Measurements from ENCODE around the gene CENPB.

Gene CENPB

DNA sequence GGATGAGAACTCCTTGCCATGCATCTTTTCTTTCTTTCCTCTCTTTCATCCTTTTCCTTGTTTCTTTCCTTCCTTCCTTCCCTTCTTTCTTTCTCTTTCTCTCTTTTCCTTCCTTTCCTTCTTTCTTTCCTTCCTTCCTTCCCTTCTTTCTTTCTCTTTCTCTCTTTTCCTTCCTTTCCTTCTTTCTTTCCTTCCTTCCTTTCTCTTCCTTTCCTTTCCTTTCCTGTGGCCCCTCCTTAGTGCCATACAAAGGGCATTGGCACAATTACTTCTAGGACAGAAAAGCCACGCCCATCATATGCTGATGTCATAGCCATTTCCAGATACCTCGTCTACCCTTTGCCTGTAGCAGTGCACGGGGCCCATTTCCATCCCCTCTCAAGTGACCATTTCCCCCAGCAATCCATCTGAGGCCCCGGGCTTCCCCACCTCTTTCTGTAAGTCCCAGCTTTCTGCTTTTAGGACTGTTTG, 2.2 kb upstream of the CENPB start:
- no peak for DNase-seq (ENCODE audit: low read depth in 2 of 2)

DNA sequence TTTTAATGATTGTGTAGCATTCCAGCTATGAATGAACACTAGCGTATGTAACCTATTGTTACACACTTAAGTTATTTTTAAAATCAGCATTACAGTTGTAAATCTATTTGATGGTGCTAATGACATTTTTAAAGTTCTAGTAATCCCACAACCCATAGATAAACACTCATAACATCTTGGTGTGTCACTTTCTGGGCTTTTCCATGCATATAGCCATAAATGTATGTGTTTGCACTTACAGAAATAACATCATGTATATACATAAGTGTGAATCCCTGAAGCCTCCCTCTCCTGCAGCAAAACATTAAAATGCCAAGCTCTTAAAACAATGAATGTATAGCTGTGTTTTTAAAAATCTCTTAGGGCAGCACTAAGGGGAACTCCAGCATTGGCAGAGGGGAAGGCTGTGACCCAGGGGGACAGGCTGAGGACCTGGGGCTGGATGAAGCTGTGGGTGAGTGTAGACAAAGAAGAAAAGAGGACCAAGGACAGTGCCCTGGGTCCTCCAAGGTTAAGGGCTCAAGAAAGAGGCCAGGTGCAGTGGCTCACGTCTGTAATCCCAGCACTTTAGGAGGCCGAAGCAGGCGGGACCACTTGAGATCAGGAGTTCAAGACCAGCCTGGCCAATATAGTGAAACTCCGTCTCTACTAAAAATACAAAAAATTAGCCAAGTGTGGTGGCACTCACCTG, 929 bp upstream of the CENPB start:
- DNase-seq (ENCODE audit: low read depth in 2 of 2) = no peak

DNA sequence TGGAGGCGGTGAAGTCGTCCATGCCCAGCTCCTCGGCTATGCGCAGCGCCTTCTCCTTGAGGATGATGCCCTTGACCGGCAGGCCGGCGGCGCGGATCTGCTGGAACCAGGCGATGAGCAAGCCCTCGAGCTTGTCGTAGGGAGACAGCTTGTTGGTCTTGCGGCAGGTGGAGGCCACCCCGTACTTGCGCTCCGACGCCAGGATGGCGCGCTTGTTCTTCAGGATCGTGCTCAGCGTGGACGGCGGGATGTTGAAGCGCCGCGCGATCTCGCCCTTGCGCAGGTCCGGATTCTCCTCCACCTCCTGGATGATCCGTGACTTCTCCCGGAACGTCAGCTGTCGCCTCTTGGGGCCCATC, 435 bp downstream of the CENPB start:
- DNase-seq (ENCODE audit: low read depth in 2 of 2) = no peak

- no peak for DNase-seq (ENCODE audit: low read depth in 2 of 2)
Measured at GRCh38 chr20:3785240-3786125, 1.1 kb downstream of the CENPB start.

- DNase-seq (ENCODE audit: low read depth in 2 of 2) = no peak
Measured at GRCh38 chr20:3784863-3785239, 1.7 kb downstream of the CENPB start.

- DNase-seq (ENCODE audit: low read depth in 2 of 2) = no peak
Measured at GRCh38 chr20:3784216-3784853, 2.2 kb downstream of the CENPB start.

DNA sequence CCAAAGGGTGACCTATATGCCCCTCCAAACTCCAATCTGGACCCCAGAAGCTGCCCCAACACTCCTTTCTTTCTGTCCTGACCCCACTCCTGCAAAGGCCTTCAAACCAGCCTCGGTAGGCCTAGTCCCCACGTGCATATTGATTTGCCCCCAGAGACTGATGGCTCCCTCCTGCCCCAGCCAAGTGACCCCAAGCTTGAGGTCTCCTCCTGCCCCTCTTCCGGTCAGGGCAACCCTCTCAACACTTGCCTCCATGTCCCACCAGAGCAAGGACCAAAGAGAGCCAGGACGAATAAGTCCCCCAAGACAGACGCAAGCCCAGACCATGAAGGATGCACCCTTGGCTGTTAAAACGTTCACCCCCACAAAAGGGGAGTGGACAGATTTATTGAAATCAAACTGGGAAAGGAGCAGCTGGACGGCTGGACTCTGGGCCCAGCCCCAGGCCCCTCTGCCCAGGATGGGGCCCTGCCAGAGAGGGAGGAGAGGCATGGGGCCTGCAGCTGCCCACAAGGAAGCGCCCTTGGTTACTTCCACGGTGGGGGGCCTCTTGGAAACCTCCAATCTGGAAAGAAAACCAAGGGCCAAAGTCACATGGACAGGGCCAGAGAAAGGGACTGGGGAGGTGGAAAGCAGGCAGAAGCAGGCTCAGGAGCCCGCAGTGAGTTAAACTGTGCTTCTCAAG, 2.9 kb downstream of the CENPB start:
- DNase-seq (ENCODE audit: low read depth in 2 of 2) = no peak

GRCh38 chr20:3783068-3783489, 3.5 kb downstream of the CENPB start:
- DNase-seq (ENCODE audit: low read depth in 2 of 2) = no peak

DNA sequence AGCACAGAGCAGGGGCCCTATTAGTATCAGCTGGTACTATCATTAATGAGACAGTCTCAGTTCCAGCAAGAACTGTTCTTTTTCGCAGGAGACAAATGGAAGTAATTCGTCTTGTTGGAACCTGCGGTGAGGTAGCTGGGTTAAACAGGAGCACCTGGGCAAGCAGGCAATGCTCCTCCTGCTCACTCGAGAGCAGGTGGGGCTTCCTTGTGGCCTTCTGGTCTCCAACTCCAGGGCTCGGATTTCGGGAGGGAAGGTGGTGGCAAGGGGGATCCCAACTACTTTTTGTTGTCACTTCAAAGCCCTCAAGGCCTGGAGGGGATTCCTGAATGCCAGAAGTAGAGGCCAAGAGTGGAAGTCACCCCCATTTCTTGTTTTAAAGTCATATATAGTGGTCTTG, 3.9 kb downstream of the CENPB start:
- DNase-seq (ENCODE audit: low read depth in 2 of 2) = no peak

DNA sequence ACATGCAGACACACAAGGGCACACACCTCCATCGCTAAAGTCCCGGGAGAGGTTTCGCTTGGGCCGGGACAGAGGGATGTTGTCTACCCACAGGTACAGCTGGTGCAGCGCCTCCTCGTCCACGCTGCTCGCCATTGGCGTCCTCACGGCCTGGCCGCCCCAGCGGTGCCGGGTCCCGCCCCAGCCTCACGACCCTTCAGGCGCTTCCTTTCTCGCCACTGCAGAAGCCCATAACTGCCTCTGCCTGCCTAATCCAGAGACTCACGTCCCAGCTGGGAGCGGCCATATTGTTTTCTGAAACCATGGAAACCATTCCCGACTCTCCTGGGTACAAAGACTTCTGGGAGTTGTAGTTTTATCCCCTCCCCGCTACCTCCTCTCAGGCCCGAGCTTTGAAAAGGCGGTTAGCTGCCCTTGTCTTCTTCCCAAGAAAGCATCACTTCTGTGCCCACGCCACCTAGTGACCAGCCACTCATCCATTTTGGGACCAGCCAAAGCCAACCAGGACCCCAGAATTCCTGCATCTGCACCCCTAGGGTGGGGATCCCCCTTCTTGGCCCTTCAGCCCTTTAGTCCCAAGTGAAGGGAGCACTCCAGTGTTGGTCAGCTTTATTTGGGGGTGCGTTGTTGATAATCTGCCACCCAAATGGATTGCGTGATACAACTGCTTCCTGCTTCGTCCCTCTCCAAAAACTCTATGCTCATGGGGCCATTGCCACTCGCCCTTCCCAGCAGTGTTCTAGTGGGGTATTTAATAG, 5.2 kb downstream of the CENPB start, which contains the start of gene SPEF1:
Gene SPEF1 (minus strand): TSS at position 296 of the 758 bp plus-strand sequence. CDS start 161 bp downstream, at position 135.
- DNase-seq (ENCODE audit: low read depth in 2 of 2) = no peak

GRCh38 chr20:3778976-3779375, 7.6 kb downstream of the CENPB start:
- DNase-seq (ENCODE audit: low read depth in 2 of 2) = no peak

DNA sequence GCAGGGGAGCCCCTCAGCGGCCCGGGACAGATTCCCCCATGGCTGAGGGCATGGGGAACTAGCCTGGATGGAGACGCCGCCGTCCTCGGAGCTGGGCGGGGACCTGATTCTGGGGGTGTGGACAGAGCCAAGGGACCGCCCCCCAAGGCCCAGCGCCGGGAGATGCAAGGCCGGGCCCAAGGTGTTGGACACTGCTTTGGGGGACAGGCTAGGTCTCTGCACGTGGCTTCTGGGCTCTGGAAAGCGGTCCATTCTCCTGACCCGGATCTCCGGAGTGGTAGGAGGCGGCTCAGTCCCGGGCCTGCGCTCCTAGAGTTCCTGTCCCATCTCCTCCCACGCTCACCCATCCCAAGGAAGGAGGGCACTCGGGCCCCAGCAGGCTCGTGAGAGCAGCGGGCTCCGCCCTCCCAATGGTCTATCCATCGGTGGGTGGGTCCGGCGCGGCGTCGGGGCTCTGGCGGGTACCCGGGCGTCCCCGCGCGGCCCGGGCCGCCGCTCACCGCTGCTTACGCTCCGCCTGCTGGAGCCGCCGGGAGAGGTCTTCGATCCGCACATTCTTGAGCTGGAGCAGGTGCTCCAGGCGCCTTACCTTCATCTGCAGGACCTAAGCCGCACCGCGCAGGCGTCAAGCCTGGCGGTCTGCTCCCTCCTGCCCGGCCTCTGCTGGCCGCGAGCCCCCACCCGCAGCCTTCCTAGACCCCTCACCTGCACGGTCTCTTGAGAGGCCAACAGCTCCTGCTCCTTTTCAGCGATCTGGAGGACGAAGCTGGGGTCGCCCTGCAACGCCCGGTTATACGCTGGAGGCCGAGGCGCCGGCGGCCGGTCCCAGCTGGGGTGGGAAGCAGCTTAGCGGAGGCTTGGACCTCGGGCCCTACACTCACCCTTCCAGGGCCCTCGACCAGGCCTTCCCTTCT, 8.6 kb downstream of the CENPB start:
- DNase-seq (ENCODE audit: low read depth in 2 of 2) = peak in 1 of 2 donors; percentile 47

DNA sequence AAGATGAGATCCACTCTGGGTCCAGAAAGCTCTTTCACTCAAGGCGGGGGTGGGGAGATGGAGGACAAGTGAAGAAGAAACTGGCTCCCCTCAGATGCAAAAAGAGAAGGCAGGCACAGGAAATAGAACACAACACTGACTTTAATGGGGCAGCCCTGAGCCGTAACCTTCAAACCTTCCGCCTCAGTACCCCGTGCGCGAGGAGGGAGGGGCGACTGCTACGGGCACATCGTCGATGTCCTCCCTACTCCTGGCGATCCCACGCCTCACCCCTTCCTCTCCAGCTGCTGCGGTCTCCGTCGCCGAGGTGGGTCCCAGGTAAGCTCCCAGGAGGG, 9.2 kb downstream of the CENPB start:
- no peak for DNase-seq (ENCODE audit: low read depth in 2 of 2)

DNA sequence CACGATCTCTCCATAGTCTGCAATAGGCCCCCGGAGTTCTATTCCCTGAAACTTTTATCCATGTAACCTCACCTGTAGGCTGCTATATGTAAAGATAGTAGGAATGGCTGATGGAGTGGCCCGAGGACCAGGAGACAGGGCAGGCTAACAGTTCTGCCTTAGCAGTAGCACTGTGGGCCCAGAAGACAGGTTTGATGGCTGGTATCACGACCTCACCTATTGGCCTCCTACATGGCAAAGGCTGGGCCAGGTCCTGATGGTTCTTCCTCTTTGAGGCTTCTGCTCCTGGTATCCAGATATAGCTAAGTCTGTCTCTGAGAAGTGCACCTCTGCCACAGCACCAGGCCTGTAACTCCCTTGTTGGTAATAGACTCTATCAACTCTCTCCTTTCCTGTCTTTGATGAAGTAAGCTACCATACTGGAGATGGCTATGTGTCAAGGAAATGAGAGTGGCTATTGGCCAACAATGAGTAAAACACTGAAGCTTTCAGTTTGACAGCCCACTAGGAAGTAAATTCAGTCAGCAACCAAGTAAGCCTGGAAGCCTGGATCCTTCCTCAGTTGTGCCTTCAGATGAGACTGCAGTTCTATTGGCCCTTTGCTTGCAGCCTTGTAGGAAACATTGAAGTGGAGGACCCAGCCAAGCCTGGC, 11.0 kb downstream of the CENPB start:
- DNase-seq (ENCODE audit: low read depth in 2 of 2) = no peak

- no peak for DNase-seq (ENCODE audit: low read depth in 2 of 2)
Measured at GRCh38 chr20:3771552-3772058, 14.9 kb downstream of the CENPB start.

DNA sequence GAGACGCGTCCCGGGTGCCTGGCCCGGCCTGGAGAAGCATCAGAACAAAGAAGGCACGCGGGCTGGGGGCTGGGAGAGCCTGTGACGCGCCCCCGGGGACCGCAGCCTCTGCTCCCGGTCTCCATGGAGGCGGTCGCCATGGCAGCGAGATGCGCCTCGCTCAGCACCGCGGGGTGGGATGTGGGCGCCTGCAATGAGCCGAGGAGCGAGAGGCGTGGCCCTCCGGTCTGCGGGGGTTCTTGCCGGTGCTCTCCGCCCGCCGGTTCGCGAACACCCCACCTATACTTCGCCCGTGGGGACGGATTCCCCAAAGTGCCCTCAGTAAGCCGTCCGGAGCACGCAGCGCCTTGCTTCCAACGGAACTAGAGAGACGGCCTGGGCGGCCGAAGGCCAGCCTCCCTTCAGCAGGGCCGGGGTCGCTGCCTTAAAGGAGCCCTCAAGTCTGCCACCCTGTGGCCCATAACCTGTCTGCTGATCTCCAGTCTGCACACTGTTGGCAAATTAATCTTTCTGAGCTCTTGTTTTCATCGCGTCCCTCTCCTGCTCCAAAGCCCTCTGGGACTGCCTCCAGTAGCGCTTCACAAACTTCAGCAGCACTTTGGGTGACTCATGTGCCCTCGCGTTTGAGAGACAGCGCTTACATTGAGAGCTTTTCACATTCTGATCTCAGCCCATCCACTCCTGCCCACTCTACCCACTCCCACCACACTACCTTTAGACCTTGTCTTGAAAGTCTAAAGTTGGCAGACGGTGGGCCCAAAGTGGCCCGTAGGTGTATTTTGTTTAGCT, 18.0 kb downstream of the CENPB start:
- peak; percentile 70 to 81 for DNase-seq (ENCODE audit: low read depth in 2 of 2)

DNA sequence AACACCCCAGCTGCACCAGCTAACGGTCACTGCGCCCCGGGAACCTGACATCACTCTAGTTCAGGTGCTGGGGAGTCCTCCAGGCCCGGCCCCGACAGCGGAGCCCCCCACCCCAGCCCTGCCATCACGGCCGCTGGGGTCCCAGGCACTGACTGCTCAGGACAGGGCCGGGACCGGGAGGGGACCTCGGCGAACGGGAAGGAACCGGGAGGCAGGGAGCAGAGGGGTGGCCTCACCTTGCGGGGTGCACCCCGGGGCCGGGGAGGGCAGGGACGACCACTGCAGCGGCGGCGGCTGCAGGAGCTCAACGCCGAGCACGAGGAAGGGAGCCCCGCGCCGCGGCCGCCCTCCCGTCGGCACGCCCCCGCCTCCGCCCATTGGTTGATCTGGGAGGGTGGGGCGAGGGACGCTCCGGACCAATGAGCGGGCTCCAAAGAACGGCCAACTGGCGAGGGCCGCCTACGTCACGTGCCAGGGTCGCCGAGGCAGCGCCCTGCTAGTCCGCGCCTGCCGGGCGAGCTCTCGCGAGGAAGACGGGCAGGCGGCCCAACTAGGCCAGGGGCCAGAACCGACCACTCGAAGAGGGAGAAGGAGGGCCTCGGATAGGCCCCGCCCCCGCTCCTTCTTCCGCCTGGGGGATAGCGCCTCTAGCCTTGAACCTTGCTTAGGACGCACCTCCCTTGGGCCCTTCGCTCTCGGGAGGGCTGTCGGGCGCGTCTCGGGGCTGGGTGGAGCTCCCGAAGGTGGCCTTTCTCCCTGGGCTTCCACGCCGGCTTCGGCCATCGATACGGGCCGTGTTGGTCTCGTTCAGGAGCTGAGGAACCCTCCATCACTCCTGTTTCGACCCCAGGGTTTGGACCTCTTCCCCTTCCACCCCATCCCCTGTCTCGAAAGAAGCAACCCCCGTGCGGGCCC, 18.9 kb downstream of the CENPB start, which contains the start of gene ADISSP:
Gene ADISSP (minus strand): TSS at position 327 of the 915 bp plus-strand sequence. CDS start 7,653 bp downstream, outside the sequence.
- DNase-seq (ENCODE audit: low read depth in 2 of 2) = peak; percentile 94 to 96

GRCh38 chr20:3767110-3767426, 19.5 kb downstream of the CENPB start:
- DNase-seq (ENCODE audit: low read depth in 2 of 2) = no peak
